Esophagus squamous epithelium (tissue), 5 donors: ENCODE data around the gene GALNT17. TPM values are rescaled to one million over a fixed set of nuclear protein-coding genes. Genes with fewer than 3 reads are reported as not detected.
A peak's percentile ranks its signal among the peaks of the same experiment; 100 is the strongest.

Experiments
- DNase-seq: peaks from one replicate; lab custom pipeline; 2025; lab: John Stamatoyannopoulos, UW
- H3K27ac ChIP-seq, 4 donors: fragments of 200-600 bp; sonication (generic); one replicate each; pipeline ENCODE4 v1.5.1; 2016 to 2019; ENCODE audit warnings: mild to moderate bottlenecking in 1 of 4
- H3K27me3 ChIP-seq, 4 donors: fragments of 200-600 bp; sonication (generic); 1 replicate in 3 of 4; 2 replicates in 1 of 4; pipeline versions ENCODE4 v1.5.1 to v1.6.0; 2017 to 2021; ENCODE audit warnings: antibody characterized with exemption in 1 of 4
- H3K36me3 ChIP-seq, 3 donors: fragments of 200-600 bp; sonication (generic); one replicate each; pipeline ENCODE4 v1.5.1; 2016 to 2019
- H3K4me1 ChIP-seq, 3 donors: fragments of 200-600 bp; sonication (generic); one replicate each; pipeline ENCODE4 v1.5.1; 2017 to 2019
- H3K4me3 ChIP-seq, 4 donors: fragments of 200-600 bp; sonication (generic); 1 replicate in 3 of 4; 2 replicates in 1 of 4; pipeline ENCODE4 v1.5.1; 2016 to 2019; ENCODE audit warnings: mild to moderate bottlenecking in 2 of 4, moderate library complexity in 1 of 4
- H3K9me3 ChIP-seq, 3 donors: fragments of 200-600 bp; sonication (generic); one replicate each; pipeline ENCODE4 v1.5.1; 2016 to 2019
- CTCF ChIP-seq, 6 experiments: fragments of 450-650 bp in 4 of 6; fragments of 200-600 bp in 2 of 6; sonication (generic) in 2 of 6; IDR thresholded peaks; one replicate each; pipeline ENCODE4 v1.5.1; 2016 to 2019; ENCODE audit warnings: antibody characterized with exemption in 6 of 6, mild to moderate bottlenecking in 4 of 6, moderate library complexity in 4 of 6
- POLR2A ChIP-seq, 4 donors: fragments of 450-650 bp; IDR thresholded peaks; one replicate each; pipeline ENCODE4 v1.6.1; 2017; ENCODE audit warnings: antibody characterized with exemption in 4 of 4, mild to moderate bottlenecking in 4 of 4, moderate library complexity in 3 of 4
- WGBS, 2 donors: methylation state at CpG; one replicate each; pipeline ENCODE4 v1.1.5; 2018; 5-methylcytosine and 5-hydroxymethylcytosine counted together
- intact Hi-C: fragments of 100-400 bp; cut with DNase I; formaldehyde crosslinking; loops from one replicate; pipeline ENCODE4 v1.15.0; 2022
- total RNA-seq, 4 donors: library from RNA; depleted of rRNA; stranded (reverse); fragments of >200 nt; gene quantifications; one replicate each; pipeline ENCODE4 v1.1.0, GENCODE V29; 2016
- donor health status: DM: yes; HTN: yes; CAD: no.

Gene GALNT17
- total RNA-seq, 4 donors from 2014 or later = 1.6 to 22.1 (median 2.5) TPM

DNA sequence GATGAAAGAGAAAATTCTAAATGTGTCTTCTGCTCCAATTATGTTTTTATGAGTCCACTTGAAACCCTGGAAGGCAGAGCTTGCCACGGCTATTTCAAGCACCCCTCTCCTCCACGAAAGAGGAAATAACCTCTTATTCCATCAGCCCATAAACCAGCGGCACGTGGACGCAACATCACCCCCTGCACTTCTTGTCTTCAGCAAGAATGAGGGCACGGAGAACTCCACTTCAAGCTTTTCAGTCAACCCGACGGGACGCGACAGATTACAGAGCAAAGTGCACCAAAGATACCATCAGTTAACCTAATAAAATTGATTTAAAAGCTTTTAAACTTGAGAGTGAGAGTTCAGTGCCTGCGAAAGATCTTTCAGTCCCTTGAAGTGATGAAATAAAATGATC, 406.3 kb downstream of the GALNT17 start:
- Histone ChIP-seq H3K4me1 (peaks cover 0 to 1% (median 0%) of the 10 kb centered on the region in 3 donors), H3K36me3 (no peaks in the 10 kb centered on the region), H3K27me3 (no peaks in the 10 kb centered on the region), H3K27ac (no peak overlapping the region), H3K9me3 (no peaks in the 10 kb centered on the region), H3K4me3 (no peak overlapping the region)
- intact Hi-C loops = no loop called here
- TF ChIP-seq CTCF (IDR thresholded peaks at IDR 0.05) = no peak
- TF ChIP-seq POLR2A (IDR thresholded peaks at IDR 0.05) = no peak
- WGBS, 2 donors = 68 to 74% methylated on average over 8 to 11 of the region's 11 CpGs
- no peak for DNase-seq

DNA sequence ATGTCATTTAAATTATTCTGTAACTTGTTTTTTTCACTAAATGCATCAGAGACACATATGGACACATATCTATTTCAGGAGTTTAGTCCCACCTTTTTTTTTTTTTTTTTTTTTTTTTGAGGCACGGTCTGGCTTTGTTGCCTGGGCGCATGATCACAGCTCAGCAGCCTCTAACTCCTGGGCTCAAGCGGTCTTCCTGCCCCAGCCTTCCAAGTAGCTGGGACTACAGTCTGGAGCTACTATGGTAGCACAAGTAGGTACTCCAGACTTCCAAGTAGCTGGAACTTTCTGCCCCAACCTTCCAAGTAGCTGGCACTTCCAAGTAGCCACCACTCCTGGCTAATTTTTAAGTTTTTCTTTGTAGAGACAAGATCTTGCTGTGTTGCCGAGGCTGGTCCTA, 407.7 kb downstream of the GALNT17 start:
- Histone ChIP-seq H3K27ac (no peak overlapping the region), H3K4me3 (no peak overlapping the region), H3K36me3 (no peaks in the 10 kb centered on the region), H3K27me3 (no peaks in the 10 kb centered on the region), H3K4me1 (peaks cover 0 to 6% (median 0%) of the 10 kb centered on the region in 3 donors), H3K9me3 (no peaks in the 10 kb centered on the region)
- no peak for DNase-seq
- WGBS, 2 donors = 86 to 92% methylated on average over 3 to 4 of the region's 4 CpGs
- TF ChIP-seq POLR2A (IDR thresholded peaks at IDR 0.05) (no peak), CTCF (IDR thresholded peaks at IDR 0.05) (no peak)
- intact Hi-C loops = no loop called here

DNA sequence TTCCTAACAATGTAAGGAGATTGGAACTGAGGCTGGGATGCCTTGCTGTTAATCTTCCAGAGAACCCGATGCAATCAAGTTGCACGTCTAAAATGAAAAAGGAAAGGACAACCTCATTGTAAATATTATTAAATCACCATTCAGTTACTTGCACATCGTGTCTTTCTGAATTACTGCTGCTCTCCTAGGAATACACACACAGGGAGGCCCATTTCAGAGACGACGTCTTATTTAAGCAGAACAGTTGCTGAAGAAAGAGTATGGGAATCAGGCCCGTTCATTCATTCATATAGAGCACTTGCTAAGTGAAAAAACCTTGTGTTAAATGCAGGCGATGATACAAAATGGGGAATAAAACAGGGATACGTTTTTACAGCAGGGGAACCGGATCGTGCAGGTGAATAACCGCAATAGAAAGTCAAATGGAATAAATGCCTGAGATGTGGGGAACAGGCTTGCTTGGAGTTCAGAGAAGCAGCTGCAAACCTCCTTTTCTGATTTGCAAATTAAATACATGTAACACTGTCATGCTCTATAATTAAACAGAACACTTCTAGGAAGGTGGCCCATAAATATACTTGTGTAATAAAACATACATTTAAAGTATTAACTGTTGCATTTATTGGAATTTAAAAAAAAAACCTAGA, 409.9 kb downstream of the GALNT17 start:
- no peaks in the 10 kb centered on the region for H3K27me3 ChIP-seq
- H3K36me3 ChIP-seq = no peaks in the 10 kb centered on the region
- DNase-seq = no peak
- intact Hi-C loops = no loop called here
- WGBS, 2 donors = 73 to 79% methylated on average over 9 to 11 of the region's 11 CpGs
- no peak overlapping the region for H3K27ac ChIP-seq
- H3K9me3 ChIP-seq = no peaks in the 10 kb centered on the region
- peaks cover 0 to 6% (median 0%) of the 10 kb centered on the region in 3 donors for H3K4me1 ChIP-seq
- TF ChIP-seq CTCF (IDR thresholded peaks at IDR 0.05) (no peak), POLR2A (IDR thresholded peaks at IDR 0.05) (no peak)
- H3K4me3 ChIP-seq = no peak overlapping the region

- no peak overlapping the region for H3K4me3 ChIP-seq
- H3K27ac ChIP-seq = peak overlapping the region in 1 of 4 donors; percentile 6
- no peaks in the 10 kb centered on the region for H3K9me3 ChIP-seq
- peaks cover 0 to 6% (median 0%) of the 10 kb centered on the region in 3 donors for H3K4me1 ChIP-seq
- no peaks in the 10 kb centered on the region for H3K36me3 ChIP-seq
- 18 to 21% methylated on average over 5 of the region's 5 CpGs for WGBS, 2 donors
- no peaks in the 10 kb centered on the region for H3K27me3 ChIP-seq
- intact Hi-C loops = no loop called here
- no peak for DNase-seq
- no peak for TF ChIP-seq POLR2A (IDR thresholded peaks at IDR 0.05)
- TF ChIP-seq CTCF (IDR thresholded peaks at IDR 0.05) = no peak
Observed at GRCh38 chr7:71543396-71543795, 411.5 kb downstream of the GALNT17 start.

- Histone ChIP-seq H3K4me1 (peaks cover 0 to 6% (median 0%) of the 10 kb centered on the region in 3 donors), H3K4me3 (no peak overlapping the region), H3K27me3 (no peaks in the 10 kb centered on the region), H3K27ac (no peak overlapping the region), H3K36me3 (no peaks in the 10 kb centered on the region), H3K9me3 (no peaks in the 10 kb centered on the region)
- TF ChIP-seq POLR2A (IDR thresholded peaks at IDR 0.05) = no peak
- WGBS, 2 donors = 32 to 47% methylated on average over 5 of the region's 5 CpGs
- intact Hi-C loops = no loop called here
- no peak for DNase-seq
Observed at GRCh38 chr7:71544816-71545215, 412.9 kb downstream of the GALNT17 start.
